SK-N-SH treated with all-trans-retinoic acid at 6 μM for 48 hours (cell line): ENCODE measurements around the gene VPS13C.

ENCODE experiments used
- ATAC-seq: fragments of 200-7000 bp; cut with Tn5 transposase; 3 replicates; pipeline ENCODE4 v1.9.1; 2020; ENCODE audit warnings: mild to moderate bottlenecking, moderate library complexity
- CSDC2 ChIP-seq: fragments of 250-450 bp; sonication (Bioruptor Pico); IDR thresholded peaks from 2 replicates; pipeline ENCODE4 v1.5.0; 2020; ENCODE audit warnings: mild to moderate bottlenecking, moderate library complexity
- GLIS3 ChIP-seq: fragments of 250-450 bp; sonication (Bioruptor Pico); IDR thresholded peaks from 2 replicates; pipeline ENCODE4 v1.5.0; 2020; ENCODE audit warnings: mild to moderate bottlenecking, moderate library complexity
- ISL1 ChIP-seq: fragments of 250-450 bp; sonication (Bioruptor Pico); IDR thresholded peaks from 2 replicates; pipeline ENCODE4 v2.1.2; 2022; ENCODE audit warnings: mild to moderate bottlenecking, moderate library complexity
- PPARA ChIP-seq: fragments of 250-450 bp; sonication (Bioruptor Pico); IDR thresholded peaks from 2 replicates; pipeline ENCODE4 v1.5.0; 2020; ENCODE audit warnings: mild to moderate bottlenecking, borderline replicate concordance
- SNAI2 ChIP-seq: fragments of 250-450 bp; sonication (Bioruptor Pico); IDR thresholded peaks from 2 replicates; pipeline ENCODE4 v1.5.0; 2020; ENCODE audit warnings: mild to moderate bottlenecking, moderate library complexity
- TCF4 ChIP-seq: fragments of 250-450 bp; sonication (Bioruptor Pico); IDR thresholded peaks from 2 replicates; pipeline ENCODE4 v1.8.0; 2021; ENCODE audit warnings: mild to moderate bottlenecking, moderate library complexity, borderline replicate concordance
- ZFP3 ChIP-seq: fragments of 250-450 bp; sonication (Bioruptor Pico); IDR thresholded peaks from 2 replicates; pipeline ENCODE4 v1.5.0; 2020; ENCODE audit warnings: mild to moderate bottlenecking, moderate library complexity
- ZFP30 ChIP-seq: fragments of 450-650 bp; formaldehyde crosslinking; IDR thresholded peaks from 2 replicates; pipeline ENCODE4 v1.5.0; 2022; ENCODE audit warnings: mild to moderate bottlenecking, moderate library complexity
- ZNF565 ChIP-seq: fragments of 450-650 bp; formaldehyde crosslinking; conservative IDR thresholded peaks from 2 replicates; pipeline ENCODE4 v1.5.0; 2020; ENCODE audit warnings: low read depth, mild to moderate bottlenecking, moderate library complexity
- ZNF70 ChIP-seq: fragments of 450-650 bp; formaldehyde crosslinking; IDR thresholded peaks from 2 replicates; pipeline ENCODE4 v1.5.0; 2020; ENCODE audit warnings: mild to moderate bottlenecking, moderate library complexity
- ZNF8 ChIP-seq: fragments of 450-650 bp; formaldehyde crosslinking; IDR thresholded peaks from 2 replicates; pipeline ENCODE4 v1.5.0; 2020; ENCODE audit warnings: mild to moderate bottlenecking, moderate library complexity
- TF ChIP-seq, protein P1 (sequence below): fragments of 250-450 bp; sonication (Bioruptor Pico); IDR thresholded peaks from 2 replicates; pipeline ENCODE4 v1.5.0; 2020; ENCODE audit warnings: mild to moderate bottlenecking, moderate library complexity
- TF ChIP-seq, protein P2 (sequence below): fragments of 250-450 bp; sonication (Bioruptor Pico); IDR thresholded peaks from 2 replicates; pipeline ENCODE4 v1.8.0; 2021; ENCODE audit warnings: low read depth, mild to moderate bottlenecking, moderate library complexity, borderline replicate concordance
- TF ChIP-seq, protein P3 (sequence below): fragments of 250-450 bp; sonication (Bioruptor Pico); IDR thresholded peaks from 2 replicates; pipeline ENCODE4 v1.5.1; 2021; ENCODE audit warnings: mild to moderate bottlenecking, moderate library complexity
- TF ChIP-seq, protein P4 (sequence below): fragments of 250-450 bp; sonication (Bioruptor Pico); IDR thresholded peaks from 2 replicates; pipeline ENCODE4 v1.5.1; 2020; ENCODE audit warnings: low read depth, mild to moderate bottlenecking, moderate library complexity

Gene VPS13C

DNA sequence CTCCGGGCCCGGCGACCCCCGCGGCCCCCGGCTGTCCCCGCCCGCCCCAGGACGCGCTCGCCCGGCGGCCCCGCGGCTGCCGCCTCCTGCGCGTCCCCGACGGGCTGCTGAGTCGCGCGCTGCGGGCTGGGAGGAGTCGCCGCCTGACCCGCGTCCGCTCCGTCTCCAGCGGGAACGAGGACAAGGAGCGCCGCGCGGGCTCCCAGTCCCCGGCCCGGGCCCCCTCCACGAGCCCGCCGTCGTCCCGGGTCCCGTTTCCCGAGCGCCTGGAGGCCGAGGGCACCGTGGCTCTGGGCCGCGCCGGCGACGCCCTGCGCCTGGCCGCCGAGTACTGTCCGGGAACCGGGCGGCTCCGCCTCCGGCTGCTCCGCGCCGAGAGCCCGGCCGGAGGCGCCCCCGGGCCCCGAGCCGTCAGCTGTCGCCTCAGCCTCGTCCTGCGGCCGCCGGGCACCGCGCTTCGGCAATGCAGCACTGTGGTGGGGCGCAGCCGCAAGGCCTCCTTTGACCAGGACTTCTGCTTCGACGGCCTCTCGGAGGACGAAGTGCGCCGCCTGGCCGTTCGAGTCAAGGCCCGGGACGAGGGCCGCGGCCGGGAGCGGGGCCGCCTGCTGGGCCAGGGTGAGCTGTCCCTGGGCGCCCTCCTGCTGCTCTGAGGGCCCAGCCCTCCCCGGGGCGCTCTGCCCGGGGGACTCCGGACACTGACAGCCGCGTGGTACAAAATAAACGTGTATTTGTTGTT lies 8.0 kb upstream of the VPS13C start:
- peak; percentile 36; the same call in 1 of the 2 replicates for TF ChIP-seq ZFP3 (CRISPR knock-in tag)
- no peak for TF ChIP-seq GLIS3 (CRISPR knock-in tag)
- TF ChIP-seq, all 23 proteins: peak for 1
- ATAC-seq, result peak; percentile 89

DNA sequence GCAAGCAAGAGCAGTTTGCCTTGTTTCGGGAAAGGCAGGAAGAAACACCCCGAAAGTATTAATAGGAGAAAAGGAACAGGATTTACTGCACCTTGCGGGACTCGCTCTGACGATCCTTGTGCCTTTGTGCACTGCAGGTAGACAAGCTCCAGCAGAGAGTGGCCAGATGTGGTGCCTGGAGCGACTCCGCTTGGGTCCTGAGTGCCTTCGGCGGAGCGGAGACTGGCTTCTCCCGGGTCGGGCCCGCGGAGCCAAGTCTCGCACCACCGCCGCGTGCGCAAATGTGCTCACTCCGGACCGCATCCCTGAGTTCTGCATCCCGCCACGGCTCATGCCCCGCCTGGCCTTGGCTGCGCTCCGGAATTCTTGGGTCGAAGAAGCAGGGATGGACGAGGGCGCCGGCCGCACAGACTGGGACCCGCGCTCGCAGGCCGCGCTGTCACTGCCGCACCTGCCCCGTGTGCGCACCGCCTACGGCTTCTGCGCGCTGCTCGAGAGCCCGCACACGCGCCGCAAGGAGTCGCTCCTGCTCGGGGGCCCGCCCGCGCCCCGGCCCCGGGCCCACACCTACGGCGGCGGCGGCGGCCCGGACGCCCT lies 7.3 kb upstream of the VPS13C start:
- no peak for TF ChIP-seq ZNF8 (CRISPR knock-in tag)
- TF ChIP-seq, protein P1, sequence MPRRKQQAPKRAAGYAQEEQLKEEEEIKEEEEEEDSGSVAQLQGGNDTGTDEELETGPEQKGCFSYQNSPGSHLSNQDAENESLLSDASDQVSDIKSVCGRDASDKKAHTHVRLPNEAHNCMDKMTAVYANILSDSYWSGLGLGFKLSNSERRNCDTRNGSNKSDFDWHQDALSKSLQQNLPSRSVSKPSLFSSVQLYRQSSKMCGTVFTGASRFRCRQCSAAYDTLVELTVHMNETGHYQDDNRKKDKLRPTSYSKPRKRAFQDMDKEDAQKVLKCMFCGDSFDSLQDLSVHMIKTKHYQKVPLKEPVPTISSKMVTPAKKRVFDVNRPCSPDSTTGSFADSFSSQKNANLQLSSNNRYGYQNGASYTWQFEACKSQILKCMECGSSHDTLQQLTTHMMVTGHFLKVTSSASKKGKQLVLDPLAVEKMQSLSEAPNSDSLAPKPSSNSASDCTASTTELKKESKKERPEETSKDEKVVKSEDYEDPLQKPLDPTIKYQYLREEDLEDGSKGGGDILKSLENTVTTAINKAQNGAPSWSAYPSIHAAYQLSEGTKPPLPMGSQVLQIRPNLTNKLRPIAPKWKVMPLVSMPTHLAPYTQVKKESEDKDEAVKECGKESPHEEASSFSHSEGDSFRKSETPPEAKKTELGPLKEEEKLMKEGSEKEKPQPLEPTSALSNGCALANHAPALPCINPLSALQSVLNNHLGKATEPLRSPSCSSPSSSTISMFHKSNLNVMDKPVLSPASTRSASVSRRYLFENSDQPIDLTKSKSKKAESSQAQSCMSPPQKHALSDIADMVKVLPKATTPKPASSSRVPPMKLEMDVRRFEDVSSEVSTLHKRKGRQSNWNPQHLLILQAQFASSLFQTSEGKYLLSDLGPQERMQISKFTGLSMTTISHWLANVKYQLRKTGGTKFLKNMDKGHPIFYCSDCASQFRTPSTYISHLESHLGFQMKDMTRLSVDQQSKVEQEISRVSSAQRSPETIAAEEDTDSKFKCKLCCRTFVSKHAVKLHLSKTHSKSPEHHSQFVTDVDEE (CRISPR knock-in tag), result no peak
- TF ChIP-seq PPARA (CRISPR knock-in tag), result no peak
- TF ChIP-seq ZNF70 (CRISPR knock-in tag), result no peak
- peak; percentile 11; the same call in 2 of the 3 replicates for ATAC-seq

DNA sequence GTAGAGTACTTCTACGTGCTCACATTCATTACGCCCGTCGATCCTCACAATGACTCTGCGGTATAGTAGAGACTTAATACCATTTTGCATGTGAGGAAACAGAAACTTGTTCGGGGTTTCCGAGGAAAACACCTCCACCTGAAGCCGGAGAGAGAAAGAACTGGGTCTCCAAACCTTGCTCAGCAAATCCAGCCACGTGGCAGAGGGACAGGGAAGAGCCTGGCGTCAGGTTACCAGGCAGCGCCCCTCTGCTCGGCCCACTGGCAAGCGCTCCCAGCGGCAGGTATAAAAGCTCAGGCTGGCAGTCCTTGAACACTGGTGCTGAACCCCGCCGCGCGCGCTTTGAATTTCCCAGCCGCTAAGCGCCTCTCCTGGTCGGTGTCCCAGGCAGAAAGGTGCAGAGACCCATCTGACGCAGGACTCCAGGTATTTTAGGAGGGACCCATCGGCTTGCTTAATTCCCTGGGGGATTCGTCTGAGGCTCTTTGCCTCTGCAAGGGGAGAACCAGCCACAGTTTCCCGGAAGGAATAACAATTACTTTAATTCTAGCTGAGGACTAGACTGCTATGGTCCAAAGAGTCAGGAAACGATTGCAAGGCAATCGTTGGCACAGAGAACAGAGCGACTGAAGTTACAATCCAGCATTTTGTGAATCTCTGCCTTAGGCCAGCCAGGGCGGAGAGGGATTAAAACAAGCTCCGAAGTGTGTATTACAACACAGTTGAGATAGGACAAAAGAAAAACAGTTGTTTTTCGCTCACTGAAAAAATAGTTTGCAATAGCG lies 6.6 kb upstream of the VPS13C start, which contains the start of gene C2CD4A:
Gene C2CD4A, plus strand, starts transcription at position 315 of the 785 bp plus-strand sequence. CDS start 637 bp downstream, outside the sequence.
- ATAC-seq, result no peak
- TF ChIP-seq ZNF70 (CRISPR knock-in tag) (no peak), TCF4 (CRISPR knock-in tag) (no peak), SNAI2 (CRISPR knock-in tag) (no peak), ZNF565 (CRISPR knock-in tag) (no peak), ZFP30 (CRISPR knock-in tag) (no peak), GLIS3 (CRISPR knock-in tag) (no peak), ZNF8 (CRISPR knock-in tag) (no peak), PPARA (CRISPR knock-in tag) (no peak), ISL1 (CRISPR knock-in tag) (no peak), CSDC2 (CRISPR knock-in tag) (no peak)
- TF ChIP-seq, protein P1 (CRISPR knock-in tag), result no peak
- TF ChIP-seq, protein P2, sequence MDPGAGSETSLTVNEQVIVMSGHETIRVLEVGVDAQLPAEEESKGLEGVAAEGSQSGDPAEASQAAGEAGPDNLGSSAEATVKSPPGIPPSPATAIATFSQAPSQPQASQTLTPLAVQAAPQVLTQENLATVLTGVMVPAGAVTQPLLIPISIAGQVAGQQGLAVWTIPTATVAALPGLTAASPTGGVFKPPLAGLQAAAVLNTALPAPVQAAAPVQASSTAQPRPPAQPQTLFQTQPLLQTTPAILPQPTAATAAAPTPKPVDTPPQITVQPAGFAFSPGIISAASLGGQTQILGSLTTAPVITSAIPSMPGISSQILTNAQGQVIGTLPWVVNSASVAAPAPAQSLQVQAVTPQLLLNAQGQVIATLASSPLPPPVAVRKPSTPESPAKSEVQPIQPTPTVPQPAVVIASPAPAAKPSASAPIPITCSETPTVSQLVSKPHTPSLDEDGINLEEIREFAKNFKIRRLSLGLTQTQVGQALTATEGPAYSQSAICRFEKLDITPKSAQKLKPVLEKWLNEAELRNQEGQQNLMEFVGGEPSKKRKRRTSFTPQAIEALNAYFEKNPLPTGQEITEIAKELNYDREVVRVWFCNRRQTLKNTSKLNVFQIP (CRISPR knock-in tag), result no peak
- TF ChIP-seq, protein P3, sequence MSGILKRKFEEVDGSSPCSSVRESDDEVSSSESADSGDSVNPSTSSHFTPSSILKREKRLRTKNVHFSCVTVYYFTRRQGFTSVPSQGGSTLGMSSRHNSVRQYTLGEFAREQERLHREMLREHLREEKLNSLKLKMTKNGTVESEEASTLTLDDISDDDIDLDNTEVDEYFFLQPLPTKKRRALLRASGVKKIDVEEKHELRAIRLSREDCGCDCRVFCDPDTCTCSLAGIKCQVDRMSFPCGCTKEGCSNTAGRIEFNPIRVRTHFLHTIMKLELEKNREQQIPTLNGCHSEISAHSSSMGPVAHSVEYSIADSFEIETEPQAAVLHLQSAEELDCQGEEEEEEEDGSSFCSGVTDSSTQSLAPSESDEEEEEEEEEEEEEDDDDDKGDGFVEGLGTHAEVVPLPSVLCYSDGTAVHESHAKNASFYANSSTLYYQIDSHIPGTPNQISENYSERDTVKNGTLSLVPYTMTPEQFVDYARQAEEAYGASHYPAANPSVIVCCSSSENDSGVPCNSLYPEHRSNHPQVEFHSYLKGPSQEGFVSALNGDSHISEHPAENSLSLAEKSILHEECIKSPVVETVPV (CRISPR knock-in tag), result no peak
- TF ChIP-seq, protein P4, sequence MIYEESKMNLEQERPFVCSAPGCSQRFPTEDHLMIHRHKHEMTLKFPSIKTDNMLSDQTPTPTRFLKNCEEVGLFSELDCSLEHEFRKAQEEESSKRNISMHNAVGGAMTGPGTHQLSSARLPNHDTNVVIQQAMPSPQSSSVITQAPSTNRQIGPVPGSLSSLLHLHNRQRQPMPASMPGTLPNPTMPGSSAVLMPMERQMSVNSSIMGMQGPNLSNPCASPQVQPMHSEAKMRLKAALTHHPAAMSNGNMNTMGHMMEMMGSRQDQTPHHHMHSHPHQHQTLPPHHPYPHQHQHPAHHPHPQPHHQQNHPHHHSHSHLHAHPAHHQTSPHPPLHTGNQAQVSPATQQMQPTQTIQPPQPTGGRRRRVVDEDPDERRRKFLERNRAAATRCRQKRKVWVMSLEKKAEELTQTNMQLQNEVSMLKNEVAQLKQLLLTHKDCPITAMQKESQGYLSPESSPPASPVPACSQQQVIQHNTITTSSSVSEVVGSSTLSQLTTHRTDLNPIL (CRISPR knock-in tag), result no peak
